Loucy (cell line): ENCODE measurements around the gene CADM1.

Experiments
- H2AFZ ChIP-seq: fragments of 200-600 bp; sonication (generic); 2 replicates; pipeline ENCODE4 v1.6.0; 2016; ENCODE audit warnings: antibody characterized with exemption, mild to moderate bottlenecking, low read length, moderate library complexity
- H3F3A ChIP-seq: fragments of 200-600 bp; 2 replicates; pipeline ENCODE4 v1.6.0; 2016; ENCODE audit warnings: antibody characterized with exemption, low read depth, mild to moderate bottlenecking
- H3K27me3 ChIP-seq: fragments of 200-600 bp; sonication (generic); 2 replicates; pipeline ENCODE4 v1.6.1; 2014; ENCODE audit warnings: low read length, mild to moderate bottlenecking; ENCODE audit not compliant: insufficient read depth, poor library complexity, severe bottlenecking
- H3K36me3 ChIP-seq: fragments of 200-600 bp; sonication (generic); 2 replicates; pipeline ENCODE4 v1.6.1; 2016; ENCODE audit warnings: low read length; ENCODE audit not compliant: insufficient read depth
- H3K4me1 ChIP-seq: fragments of 200-600 bp; sonication (generic); 2 replicates; pipeline ENCODE4 v1.5.1; 2014; ENCODE audit warnings: low read length, mild to moderate bottlenecking; ENCODE audit not compliant: insufficient read depth, poor library complexity, severe bottlenecking
- H3K4me2 ChIP-seq: fragments of 200-600 bp; sonication (generic); 2 replicates; pipeline ENCODE4 v1.6.0; 2014; ENCODE audit warnings: antibody characterized with exemption, low read length, low read depth, mild to moderate bottlenecking; ENCODE audit not compliant: poor library complexity, severe bottlenecking
- H3K4me3 ChIP-seq: fragments of 200-600 bp; sonication (generic); 2 replicates; pipeline ENCODE4 v1.5.1; 2014; ENCODE audit warnings: low read length, mild to moderate bottlenecking, mixed read lengths; ENCODE audit not compliant: poor library complexity, severe bottlenecking
- H3K79me2 ChIP-seq: fragments of 200-600 bp; sonication (generic); 2 replicates; pipeline ENCODE4 v1.6.1; 2014; ENCODE audit warnings: low read length; ENCODE audit not compliant: insufficient read depth
- H3K9ac ChIP-seq: fragments of 200-600 bp; sonication (generic); 2 replicates; pipeline ENCODE4 v1.6.0; 2014; ENCODE audit warnings: mild to moderate bottlenecking, low read depth, low read length, moderate library complexity; ENCODE audit not compliant: poor library complexity, severe bottlenecking
- H3K9me2 ChIP-seq: fragments of 200-600 bp; sonication (generic); replicated peaks from 2 replicates; pipeline ENCODE4 v1.6.1; 2016; ENCODE audit warnings: low read depth, low read length, mixed read lengths
- H3K9me3 ChIP-seq: fragments of 200-600 bp; sonication (generic); 2 replicates; pipeline ENCODE4 v1.6.1; 2014; ENCODE audit warnings: mild to moderate bottlenecking, antibody characterized with exemption, low read length, low read depth; ENCODE audit not compliant: insufficient read depth
- H4K20me1 ChIP-seq: fragments of 200-600 bp; sonication (generic); 2 replicates; pipeline ENCODE4 v1.6.0; 2014; ENCODE audit warnings: antibody characterized with exemption, low read length, mild to moderate bottlenecking; ENCODE audit not compliant: insufficient read depth, poor library complexity, severe bottlenecking
- CTCF ChIP-seq: fragments of 200-600 bp; sonication (generic); conservative IDR thresholded peaks from 2 replicates; pipeline ENCODE4 v1.5.1; 2014; ENCODE audit warnings: mild to moderate bottlenecking, antibody characterized with exemption, low read length
- EZH2phosphoT487 ChIP-seq: fragments of 200-600 bp; IDR thresholded peaks from 2 replicates; pipeline ENCODE4 v1.6.1; 2018; ENCODE audit warnings: antibody characterized with exemption, mild to moderate bottlenecking, moderate library complexity, borderline replicate concordance

CADM1 gene

GRCh38 chr11:115144014-115144413 is 360.2 kb downstream of the CADM1 start:
- no peaks in the 10 kb centered on the region for H3K79me2 ChIP-seq
- H3K36me3 ChIP-seq, result no peaks in the 10 kb centered on the region
- H3K4me3 ChIP-seq, result no peak overlapping the region
- H3K9ac ChIP-seq, result no peak overlapping the region
- H2AFZ ChIP-seq, result no peak overlapping the region
- H3K27me3 ChIP-seq, result no peaks in the 10 kb centered on the region
- H3F3A ChIP-seq, result no peaks in the 10 kb centered on the region
- TF ChIP-seq CTCF, result no peak
- no peak for TF ChIP-seq EZH2phosphoT487
- no peak overlapping the region for H3K4me2 ChIP-seq
- H4K20me1 ChIP-seq, result no peaks in the 10 kb centered on the region
- no peaks in the 10 kb centered on the region for H3K9me3 ChIP-seq
- H3K4me1 ChIP-seq, result no peaks in the 10 kb centered on the region
- H3K9me2 ChIP-seq, result no peaks in the 10 kb centered on the region

GRCh38 chr11:115141231-115142114 is 362.7 kb downstream of the CADM1 start:
- no peaks in the 10 kb centered on the region for H3K9me3 ChIP-seq
- H3K79me2 ChIP-seq, result no peaks in the 10 kb centered on the region
- no peaks in the 10 kb centered on the region for H3K27me3 ChIP-seq
- no peaks in the 10 kb centered on the region for H3K4me1 ChIP-seq
- H3K9me2 ChIP-seq, result no peaks in the 10 kb centered on the region
- H3K4me2 ChIP-seq, result no peak overlapping the region
- H3K4me3 ChIP-seq, result no peak overlapping the region
- H3F3A ChIP-seq, result no peaks in the 10 kb centered on the region
- no peaks in the 10 kb centered on the region for H3K36me3 ChIP-seq
- no peak overlapping the region for H3K9ac ChIP-seq
- TF ChIP-seq CTCF (no peak), EZH2phosphoT487 (no peak)
- no peak overlapping the region for H2AFZ ChIP-seq
- H4K20me1 ChIP-seq, result no peaks in the 10 kb centered on the region

GRCh38 chr11:115135936-115136335 is 368.3 kb downstream of the CADM1 start:
- Histone ChIP-seq H3K36me3 (no peaks in the 10 kb centered on the region), H3K9me3 (no peaks in the 10 kb centered on the region), H3F3A (no peaks in the 10 kb centered on the region), H3K4me2 (no peak overlapping the region), H2AFZ (no peak overlapping the region), H3K79me2 (no peaks in the 10 kb centered on the region), H3K9ac (no peak overlapping the region), H3K4me3 (no peak overlapping the region), H3K9me2 (no peaks in the 10 kb centered on the region), H4K20me1 (no peaks in the 10 kb centered on the region), H3K27me3 (no peaks in the 10 kb centered on the region), H3K4me1 (no peaks in the 10 kb centered on the region)
- TF ChIP-seq CTCF (no peak), EZH2phosphoT487 (no peak)
